ENCODE measurements around the gene FGD3. TPM values are rescaled to one million over a fixed set of nuclear protein-coding genes. Genes with fewer than 3 reads are reported as not detected.

Gene FGD3
- total RNA-seq, 1 donor from 2014 or later: 0.09 TPM

DNA sequence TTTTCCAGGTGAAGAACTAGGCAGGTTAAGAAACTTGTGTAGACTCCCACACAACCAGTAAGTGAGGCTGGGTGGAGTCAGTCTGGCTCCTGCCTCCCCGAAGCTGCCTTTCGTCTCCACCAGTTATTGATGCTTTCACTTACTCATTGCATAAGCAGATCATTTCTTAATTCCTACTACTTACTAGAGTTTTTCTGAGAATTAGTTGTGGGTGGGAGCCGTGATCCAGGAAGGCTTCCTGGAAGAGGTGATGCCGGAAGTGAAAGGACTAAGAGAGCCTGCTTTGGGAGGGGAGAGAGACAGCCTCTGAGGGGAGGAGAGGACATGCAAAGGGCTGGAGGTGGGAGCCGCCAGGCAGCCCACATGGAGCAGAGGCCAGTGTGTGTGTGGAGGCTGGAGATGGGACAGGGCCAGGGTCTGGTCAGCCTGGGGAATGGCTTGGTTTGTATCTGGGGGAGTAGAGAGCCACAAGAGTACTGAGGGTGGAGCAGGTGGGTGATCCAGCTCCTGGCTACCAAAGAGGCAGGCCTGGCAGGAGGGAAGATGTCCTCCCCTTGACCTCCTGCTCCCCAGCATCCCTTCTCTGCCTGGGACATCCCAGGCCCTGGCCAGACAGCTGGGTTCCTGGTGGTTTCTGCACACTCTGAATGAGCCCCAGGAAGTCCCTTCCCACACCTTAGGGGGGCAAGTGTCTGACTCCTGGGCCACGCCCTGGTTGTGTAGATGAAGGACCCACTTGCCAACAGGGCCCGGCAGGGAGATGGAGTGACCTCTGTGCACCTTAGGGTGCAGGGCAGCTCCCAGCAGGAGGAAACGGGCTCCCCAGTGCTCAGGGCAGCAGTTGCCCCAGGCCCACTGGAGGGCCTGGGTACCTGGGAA lies 136.5 kb downstream of the FGD3 start:
- Histone ChIP-seq H3K9ac (ENCODE audit: low read length) (no peak overlapping the region), H3K4me2 (ENCODE audit: low read length) (no peak overlapping the region), H3K27ac (ENCODE audit: low read depth, low read length) (no peak overlapping the region), H3K79me2 (ENCODE audit: insufficient read depth, low read length) (no peaks in the 10 kb centered on the region), H4K20me1 (ENCODE audit: insufficient read depth, low read length) (no peaks in the 10 kb centered on the region), H3K4me3 (ENCODE audit: insufficient read depth, low read depth, low read length) (no peak overlapping the region), H3K9me3 (ENCODE audit: insufficient read depth, low read depth, low read length) (peaks cover 3% of the 10 kb centered on the region), H3K4me1 (ENCODE audit: insufficient read depth, low read length) (peaks cover 5% of the 10 kb centered on the region), H3K27me3 (ENCODE audit: insufficient read depth, low read length) (no peaks in the 10 kb centered on the region), H2AFZ (ENCODE audit: low read depth, low read length) (no peak overlapping the region), H3K36me3 (ENCODE audit: insufficient read depth, low read length) (no peaks in the 10 kb centered on the region)
- no peaks in the 10 kb centered on the region for H3K36me3 Mint-ChIP-seq (ENCODE audit: low read depth, unreplicated experiment)
- H3K4me1 Mint-ChIP-seq (ENCODE audit: low read depth, unreplicated experiment): no peaks in the 10 kb centered on the region
- H3K27ac Mint-ChIP-seq (ENCODE audit: unreplicated experiment): no peak overlapping the region
- DNase-seq (ENCODE audit: low read depth) (no peak), FAIRE-seq (no peak)
- H3K27me3 Mint-ChIP-seq (ENCODE audit: low read depth, unreplicated experiment): peaks cover 4% of the 10 kb centered on the region
- H3K9me3 Mint-ChIP-seq (ENCODE audit: unreplicated experiment): peaks cover 8% of the 10 kb centered on the region
- H3K4me3 Mint-ChIP-seq (ENCODE audit: unreplicated experiment): no peak overlapping the region
- TF ChIP-seq EZH2 (IDR thresholded peaks at IDR 0.05; ENCODE audit: insufficient read depth, low read length): no peak
- TF ChIP-seq, protein P1, sequence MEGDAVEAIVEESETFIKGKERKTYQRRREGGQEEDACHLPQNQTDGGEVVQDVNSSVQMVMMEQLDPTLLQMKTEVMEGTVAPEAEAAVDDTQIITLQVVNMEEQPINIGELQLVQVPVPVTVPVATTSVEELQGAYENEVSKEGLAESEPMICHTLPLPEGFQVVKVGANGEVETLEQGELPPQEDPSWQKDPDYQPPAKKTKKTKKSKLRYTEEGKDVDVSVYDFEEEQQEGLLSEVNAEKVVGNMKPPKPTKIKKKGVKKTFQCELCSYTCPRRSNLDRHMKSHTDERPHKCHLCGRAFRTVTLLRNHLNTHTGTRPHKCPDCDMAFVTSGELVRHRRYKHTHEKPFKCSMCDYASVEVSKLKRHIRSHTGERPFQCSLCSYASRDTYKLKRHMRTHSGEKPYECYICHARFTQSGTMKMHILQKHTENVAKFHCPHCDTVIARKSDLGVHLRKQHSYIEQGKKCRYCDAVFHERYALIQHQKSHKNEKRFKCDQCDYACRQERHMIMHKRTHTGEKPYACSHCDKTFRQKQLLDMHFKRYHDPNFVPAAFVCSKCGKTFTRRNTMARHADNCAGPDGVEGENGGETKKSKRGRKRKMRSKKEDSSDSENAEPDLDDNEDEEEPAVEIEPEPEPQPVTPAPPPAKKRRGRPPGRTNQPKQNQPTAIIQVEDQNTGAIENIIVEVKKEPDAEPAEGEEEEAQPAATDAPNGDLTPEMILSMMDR (IDR thresholded peaks at IDR 0.05; ENCODE audit: insufficient read depth, low read depth, low read length): no peak

DNA sequence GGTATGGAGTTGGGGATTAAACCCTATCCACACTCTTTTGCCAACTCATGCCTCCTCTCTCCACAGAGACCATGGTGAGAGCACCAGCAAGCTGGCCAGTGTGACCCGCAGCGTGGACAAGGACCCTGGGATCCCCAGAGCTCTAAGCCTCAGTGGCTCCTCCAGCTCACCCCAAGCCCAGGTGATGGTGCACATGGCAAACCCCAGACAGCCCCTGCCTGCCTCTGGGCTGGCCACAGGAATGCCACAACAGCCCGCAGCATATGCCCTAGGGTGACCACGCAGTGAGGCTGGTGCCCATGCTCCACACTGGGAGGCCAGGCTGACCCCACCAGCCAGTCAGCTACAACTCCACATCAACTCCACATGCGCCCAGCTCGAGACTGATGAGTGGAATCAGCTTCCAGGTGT lies 137.2 kb downstream of the FGD3 start:
- DNase-seq (ENCODE audit: low read depth) (no peak), FAIRE-seq (no peak)
- Histone ChIP-seq H3K4me2 (ENCODE audit: low read length) (no peak overlapping the region), H3K27ac (ENCODE audit: low read depth, low read length) (no peak overlapping the region), H3K79me2 (ENCODE audit: insufficient read depth, low read length) (no peaks in the 10 kb centered on the region), H3K4me1 (ENCODE audit: insufficient read depth, low read length) (peaks cover 5% of the 10 kb centered on the region), H3K9me3 (ENCODE audit: insufficient read depth, low read depth, low read length) (peaks cover 4% of the 10 kb centered on the region), H2AFZ (ENCODE audit: low read depth, low read length) (no peak overlapping the region), H3K4me3 (ENCODE audit: insufficient read depth, low read depth, low read length) (no peak overlapping the region), H3K9ac (ENCODE audit: low read length) (no peak overlapping the region), H3K36me3 (ENCODE audit: insufficient read depth, low read length) (no peaks in the 10 kb centered on the region), H3K27me3 (ENCODE audit: insufficient read depth, low read length) (no peaks in the 10 kb centered on the region), H4K20me1 (ENCODE audit: insufficient read depth, low read length) (no peaks in the 10 kb centered on the region)
- H3K27me3 Mint-ChIP-seq (ENCODE audit: low read depth, unreplicated experiment): peaks cover 4% of the 10 kb centered on the region
- no peaks in the 10 kb centered on the region for H3K4me1 Mint-ChIP-seq (ENCODE audit: low read depth, unreplicated experiment)
- no peak overlapping the region for H3K4me3 Mint-ChIP-seq (ENCODE audit: unreplicated experiment)
- TF ChIP-seq, protein P1 (IDR thresholded peaks at IDR 0.05; ENCODE audit: insufficient read depth, low read depth, low read length): no peak
- TF ChIP-seq EZH2 (IDR thresholded peaks at IDR 0.05; ENCODE audit: insufficient read depth, low read length): no peak
- H3K9me3 Mint-ChIP-seq (ENCODE audit: unreplicated experiment): peaks cover 12% of the 10 kb centered on the region
- no peak overlapping the region for H3K27ac Mint-ChIP-seq (ENCODE audit: unreplicated experiment)
- no peaks in the 10 kb centered on the region for H3K36me3 Mint-ChIP-seq (ENCODE audit: low read depth, unreplicated experiment)

DNA sequence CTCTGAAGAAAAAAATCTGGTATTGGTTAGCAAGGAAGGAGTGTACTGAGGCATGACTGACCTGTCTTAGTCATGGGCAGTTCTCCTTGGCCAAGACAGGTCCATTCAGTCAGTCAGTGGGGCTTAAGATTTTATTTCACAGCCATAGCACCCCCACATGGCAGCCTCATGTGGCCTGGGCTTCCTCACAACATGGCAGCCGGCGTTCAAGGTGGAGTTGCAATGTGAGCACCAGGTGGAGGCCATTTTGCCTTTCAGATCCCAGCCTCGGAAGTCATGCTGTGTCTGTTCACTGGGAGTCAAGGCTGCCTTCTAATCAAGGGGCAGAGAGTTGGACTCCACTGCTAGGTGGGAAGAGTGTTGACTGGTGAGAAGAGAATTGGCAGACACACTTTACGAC lies 138.4 kb downstream of the FGD3 start:
- DNase-seq (ENCODE audit: low read depth) (no peak), FAIRE-seq (no peak)
- Mint-ChIP-seq H3K27ac (ENCODE audit: unreplicated experiment) (no peak overlapping the region), H3K9me3 (ENCODE audit: unreplicated experiment) (peaks cover 20% of the 10 kb centered on the region), H3K4me1 (ENCODE audit: low read depth, unreplicated experiment) (no peaks in the 10 kb centered on the region), H3K36me3 (ENCODE audit: low read depth, unreplicated experiment) (peaks cover 3% of the 10 kb centered on the region), H3K27me3 (ENCODE audit: low read depth, unreplicated experiment) (peaks cover 4% of the 10 kb centered on the region), H3K4me3 (ENCODE audit: unreplicated experiment) (no peak overlapping the region)
- Histone ChIP-seq H3K79me2 (ENCODE audit: insufficient read depth, low read length) (no peaks in the 10 kb centered on the region), H4K20me1 (ENCODE audit: insufficient read depth, low read length) (no peaks in the 10 kb centered on the region), H3K27ac (ENCODE audit: low read depth, low read length) (no peak overlapping the region), H3K9me3 (ENCODE audit: insufficient read depth, low read depth, low read length) (peaks cover 7% of the 10 kb centered on the region), H3K36me3 (ENCODE audit: insufficient read depth, low read length) (no peaks in the 10 kb centered on the region), H3K27me3 (ENCODE audit: insufficient read depth, low read length) (no peaks in the 10 kb centered on the region), H2AFZ (ENCODE audit: low read depth, low read length) (no peak overlapping the region), H3K9ac (ENCODE audit: low read length) (no peak overlapping the region), H3K4me1 (ENCODE audit: insufficient read depth, low read length) (peaks cover 5% of the 10 kb centered on the region), H3K4me3 (ENCODE audit: insufficient read depth, low read depth, low read length) (no peak overlapping the region), H3K4me2 (ENCODE audit: low read length) (no peak overlapping the region)
- TF ChIP-seq, protein P1 (IDR thresholded peaks at IDR 0.05; ENCODE audit: insufficient read depth, low read depth, low read length): no peak
- no peak for TF ChIP-seq EZH2 (IDR thresholded peaks at IDR 0.05; ENCODE audit: insufficient read depth, low read length)

All from astrocyte (in vitro differentiated cells and primary cell).